Measurements from ENCODE around the gene LGALS14.

DNA sequence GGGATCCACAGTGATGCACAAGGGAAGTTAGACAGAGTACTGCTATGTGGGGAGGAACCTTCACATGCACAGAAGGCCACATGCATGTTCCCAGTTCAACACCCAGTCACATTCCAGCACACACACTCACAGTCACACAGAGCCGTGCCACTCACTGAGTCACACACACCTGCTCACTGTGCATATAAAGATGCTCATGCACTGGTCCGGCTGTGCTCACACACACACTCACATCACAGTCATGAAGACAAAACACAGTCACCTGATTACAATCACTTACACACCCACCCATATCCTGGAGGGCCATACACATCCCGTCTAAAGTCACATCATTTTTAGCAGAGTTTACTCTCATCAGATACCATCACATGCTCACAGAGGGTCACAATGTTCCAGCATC, 33.1 kb downstream of the LGALS14 start:
- TF ChIP-seq POLR2A (IDR thresholded peaks at IDR 0.05) (no peak), EP300 (IDR thresholded peaks at IDR 0.05) (no peak), CTCF (IDR thresholded peaks at IDR 0.05) (no peak), POLR2AphosphoS5 (IDR thresholded peaks at IDR 0.05) (no peak)
